GM12892 (cell line): Measurements from ENCODE around the gene ELL2.

Source experiments
- POLR2A ChIP-seq: IDR thresholded peaks from 2 replicates; pipeline ENCODE4 v1.6.1; 2011; ENCODE audit warnings: low read depth, low read length, control low read depth
- TAF1 ChIP-seq: IDR thresholded peaks from 2 replicates; pipeline ENCODE4 v1.6.1; 2011; ENCODE audit warnings: low read depth, mild to moderate bottlenecking, control low read depth, low read length, borderline replicate concordance

GRCh38 chr5:95959051-95959887 lies 2.4 kb downstream of the ELL2 start:
- TF ChIP-seq POLR2A (no peak), TAF1 (no peak)
